D721Med (cell line): ENCODE data around the gene EPC2.

Experiments used
- DNase-seq: peaks from one replicate; pipeline ENCODE4 v3.0.0; 2011; ENCODE audit warnings: low spot score; ENCODE audit not compliant: insufficient read length
- FAIRE-seq: peaks from 2 replicates; lab custom pipeline; 2011; peaks lifted over from hg19 to GRCh38; lab: Jason Lieb, UNC
- CTCF ChIP-seq: IDR thresholded peaks from 2 replicates; pipeline ENCODE4 v1.5.1; 2012; ENCODE audit warnings: mild to moderate bottlenecking, control low read depth; ENCODE audit not compliant: insufficient read depth; ENCODE audit errors: missing control alignments

Gene EPC2

GRCh38 chr2:148745151-148745851, 100.8 kb downstream of the EPC2 start:
- FAIRE-seq (no peak), DNase-seq (no peak)
- TF ChIP-seq CTCF = no peak

- no peak for FAIRE-seq
- no peak for TF ChIP-seq CTCF
- no peak for DNase-seq
Observed at GRCh38 chr2:148746973-148747372, 102.4 kb downstream of the EPC2 start.

GRCh38 chr2:148751907-148752306, 107.4 kb downstream of the EPC2 start:
- DNase-seq = no peak
- FAIRE-seq = peak; percentile 16
- no peak for TF ChIP-seq CTCF

GRCh38 chr2:148752977-148753376, 108.4 kb downstream of the EPC2 start:
- DNase-seq (no peak), FAIRE-seq (no peak)
- no peak for TF ChIP-seq CTCF

GRCh38 chr2:148754864-148755263, 110.3 kb downstream of the EPC2 start:
- TF ChIP-seq CTCF = no peak
- FAIRE-seq = no peak
- DNase-seq = no peak

GRCh38 chr2:148756292-148756975, 111.9 kb downstream of the EPC2 start:
- DNase-seq (no peak), FAIRE-seq (no peak)
- TF ChIP-seq CTCF = no peak

GRCh38 chr2:148764815-148765214, 120.3 kb downstream of the EPC2 start:
- no peak for DNase-seq
- no peak for FAIRE-seq
- TF ChIP-seq CTCF = no peak
